Endothelial cell of umbilical vein (primary cell): ENCODE measurements around the gene NLRP4. TPM values are rescaled to one million over a fixed set of nuclear protein-coding genes. Genes with fewer than 3 reads are reported as not detected.

Experiments
- BruUV-seq: library from RNA; stranded (reverse); fragments of 400-500 nt; replicated peaks from 2 replicates; lab custom pipeline; 2021; lab: Mats Ljungman, UMichigan
- CTCF ChIA-PET: fragments of 300-600, 350-600 bp; sonication (Branson Sonifier 250); formaldehyde crosslinking; loops from one replicate; lab custom pipeline; 2021; ENCODE audit warnings: antibody characterized with exemption, inconsistent platforms; lab: Charles Lee
- POLR2A ChIA-PET: fragments of 300-600, 350-600 bp; sonication (Branson Sonifier 250); formaldehyde crosslinking; loops from one replicate; lab custom pipeline; 2021; ENCODE audit warnings: antibody characterized with exemption, inconsistent platforms; lab: Charles Lee
- DNase-seq: peaks from one replicate; pipeline ENCODE4 v3.0.0-alpha.2; 2011; ENCODE audit warnings: low read depth, low spot score
- FAIRE-seq: peaks from 2 replicates; lab custom pipeline; 2011; peaks lifted over from hg19 to GRCh38; lab: Jason Lieb, UNC
- H2AFZ ChIP-seq: 2 replicates; pipeline ENCODE4 v1.6.0; 2012; ENCODE audit warnings: low read depth, low read length, control low read depth, inconsistent platforms
- H3K27ac ChIP-seq: 2 replicates; pipeline ENCODE4 v1.5.1; 2011; ENCODE audit warnings: low read depth, mild to moderate bottlenecking, control low read depth, low read length, moderate library complexity; ENCODE audit not compliant: insufficient read depth
- H3K27me3 ChIP-seq, 2 experiments: 2 replicates each; pipeline versions ENCODE4 v1.6.0 to v1.6.1; 2011; ENCODE audit warnings: low read length in 2 of 2, mixed read lengths in 1 of 2; ENCODE audit not compliant: control insufficient read depth in 2 of 2, insufficient read depth in 2 of 2
- H3K36me3 ChIP-seq, 2 experiments: 2 replicates in 1 of 2; 3 replicates in 1 of 2; pipeline ENCODE4 v1.5.1; 2011; ENCODE audit warnings: low read length in 2 of 2, mild to moderate bottlenecking in 1 of 2, moderate library complexity in 1 of 2; ENCODE audit not compliant: control insufficient read depth in 2 of 2, insufficient read depth in 2 of 2; ENCODE audit errors: extremely low read depth in 1 of 2
- H3K4me1 ChIP-seq: 3 replicates; pipeline ENCODE4 v1.5.1; 2011; ENCODE audit warnings: mild to moderate bottlenecking, low read length; ENCODE audit not compliant: control insufficient read depth, insufficient read depth; ENCODE audit errors: extremely low read depth
- H3K4me2 ChIP-seq: 2 replicates; pipeline ENCODE4 v1.6.1; 2011; ENCODE audit warnings: low read length, control low read depth, mixed read lengths; ENCODE audit not compliant: insufficient read depth
- H3K4me3 ChIP-seq, 3 experiments: fragments of 200-600 bp in 1 of 3; sonication (generic), shearing (Covaris generic) in 1 of 3; replicated peaks in 1 of 3; 2 replicates each; pipeline ENCODE4 v1.5.1; 2011 to 2016; ENCODE audit warnings: control low read depth in 3 of 3, low read length in 3 of 3, mild to moderate bottlenecking in 2 of 3, inconsistent platforms in 1 of 3, low read depth in 1 of 3, moderate library complexity in 1 of 3; ENCODE audit not compliant: insufficient read depth in 1 of 3
- H3K79me2 ChIP-seq: 2 replicates; pipeline ENCODE4 v1.6.0; 2012; ENCODE audit warnings: low read length, inconsistent platforms; ENCODE audit not compliant: control insufficient read depth, insufficient read depth
- H3K9ac ChIP-seq: replicated peaks from 2 replicates; pipeline ENCODE3; 2011; ENCODE audit warnings: low read length, control low read depth; ENCODE audit not compliant: insufficient read depth; ENCODE audit errors: extremely low read depth
- H3K9me1 ChIP-seq: replicated peaks from 3 replicates; pipeline ENCODE4 v1.6.0; 2011; ENCODE audit warnings: mild to moderate bottlenecking, low read length; ENCODE audit not compliant: control insufficient read depth, insufficient read depth; ENCODE audit errors: extremely low read depth
- H3K9me3 ChIP-seq: replicated peaks from 2 replicates; pipeline ENCODE4 v1.5.1; 2012; ENCODE audit warnings: low read length, inconsistent platforms; ENCODE audit not compliant: control insufficient read depth, insufficient read depth
- H4K20me1 ChIP-seq: replicated peaks from 2 replicates; pipeline ENCODE3; 2011; ENCODE audit warnings: mild to moderate bottlenecking, low read length; ENCODE audit not compliant: control insufficient read depth, insufficient read depth; ENCODE audit errors: extremely low read depth
- CTCF ChIP-seq, 2 donors: IDR thresholded peaks; 1 replicate in 1 of 2; 2 replicates in 1 of 2; pipeline ENCODE4 v1.5.1; 2011; ENCODE audit warnings: low read length in 2 of 2, mild to moderate bottlenecking in 2 of 2, moderate library complexity in 2 of 2, control low read depth in 1 of 2, inconsistent platforms in 1 of 2, low read depth in 1 of 2; ENCODE audit not compliant: insufficient read depth in 1 of 2; ENCODE audit errors: extremely low read depth in 1 of 2
- EZH2 ChIP-seq: IDR thresholded peaks from 2 replicates; pipeline ENCODE4 v1.6.1; 2012; ENCODE audit warnings: borderline replicate concordance, low read depth, mild to moderate bottlenecking, moderate library complexity, low read length, inconsistent platforms; ENCODE audit not compliant: severe bottlenecking
- JUN ChIP-seq: IDR thresholded peaks from 2 replicates; pipeline ENCODE4 v1.6.1; 2011; ENCODE audit warnings: borderline replicate concordance, low read depth; ENCODE audit not compliant: insufficient read length, insufficient read depth
- MAX ChIP-seq: IDR thresholded peaks from 2 replicates; pipeline ENCODE4 v1.6.1; 2011; ENCODE audit not compliant: insufficient read depth, insufficient read length
- MYC ChIP-seq: IDR thresholded peaks from one replicate; pipeline ENCODE4 v1.6.1; 2011; ENCODE audit warnings: mild to moderate bottlenecking, low read depth, low read length
- dilution Hi-C: fragments of 300-500 bp; cut with MboI; formaldehyde crosslinking; loops from one replicate; pipeline ENCODE4 v1.15.0; 2019; ENCODE audit warnings: low sequenced_read_pairs; ENCODE audit not compliant: extremely low pct_ligation_motif_present
- intact Hi-C: fragments of 100-400 bp; cut with micrococcal nuclease; formaldehyde crosslinking; loops from one replicate; pipeline ENCODE4 v1.10.0; 2022
- polyA plus RNA-seq, 4 experiments: library from polyadenylated mRNA; depleted of rRNA in 3 of 4; stranded (reverse) in 3 of 4; unstranded in 1 of 4; fragments of >200 nt; gene quantifications; 2 replicates each; pipeline versions ENCODE4 v1.2.1 to v1.2.3, GENCODE V29; 2011 to 2012; ENCODE audit warnings: missing spikeins in 1 of 4
- total RNA-seq: library from RNA; stranded (reverse); gene quantifications from 2 replicates; pipeline ENCODE4 v1.2.3, GENCODE V29; 2021

The NLRP4 gene
- total and polyA plus RNA-seq, 2 donors (not counting 3 experiments of a cell fraction or from before 2014, with no cell fraction given) = not detected

- Histone ChIP-seq H3K4me3 (no peak overlapping the region), H3K36me3 (no peaks in the 10 kb centered on the region), H2AFZ (peak overlapping the region; percentile 19), H4K20me1 (no peaks in the 10 kb centered on the region), H3K9me1 (no peaks in the 10 kb centered on the region), H3K4me1 (no peaks in the 10 kb centered on the region), H3K27me3 (no peaks in the 10 kb centered on the region), H3K27ac (no peak overlapping the region), H3K79me2 (no peaks in the 10 kb centered on the region), H3K4me2 (no peak overlapping the region), H3K9me3 (peaks cover 2% of the 10 kb centered on the region), H3K9ac (no peak overlapping the region)
- BruUV-seq = no TSS peak
- DNase-seq = peak; percentile 43
- ChIA-PET CTCF (interaction anchor here (0.7 to 6.8 kb wide), 7 partner anchors 106 to 668 kb away, joined by 3 to 86 read pairs (median 4); partner anchors contain the start of gene ZNF784), POLR2A (no interaction called here)
- no peak for TF ChIP-seq JUN
- TF ChIP-seq CTCF (IDR thresholded peaks at IDR 0.05; ENCODE audit: extremely low read depth in 1 of 2, insufficient read depth in 1 of 2, low read depth in 1 of 2, low read length in 2 of 2) = peak; percentile 36 to 42
- peak; percentile 43 for TF ChIP-seq MAX
- intact Hi-C loops (no loop called here), dilution Hi-C loops (no loop called here)
- FAIRE-seq = peak; percentile 47
Measured at GRCh38 chr19:55809381-55810058, 26.8 kb upstream of the NLRP4 start.

GRCh38 chr19:55811340-55811739, 25.0 kb upstream of the NLRP4 start:
- H3K4me3 ChIP-seq = no peak overlapping the region
- no peak for FAIRE-seq
- intact Hi-C loops = no loop called here
- TF ChIP-seq MYC = no peak
- TF ChIP-seq EZH2 = no peak
- H3K9me3 ChIP-seq = no peaks in the 10 kb centered on the region
- H3K4me2 ChIP-seq = no peak overlapping the region
- CTCF ChIA-PET = interaction anchor here (6.8 kb wide), 1 partner anchor 179 kb away, joined by 86 read pairs; no protein-coding TSS in a partner anchor
- no peak overlapping the region for H2AFZ ChIP-seq
- POLR2A ChIA-PET = no interaction called here
- no peaks in the 10 kb centered on the region for H3K4me1 ChIP-seq
- BruUV-seq = no TSS peak
- H3K27ac ChIP-seq = no peak overlapping the region
- DNase-seq = no peak
- H3K9me1 ChIP-seq = no peaks in the 10 kb centered on the region
- no peaks in the 10 kb centered on the region for H3K79me2 ChIP-seq
- no peaks in the 10 kb centered on the region for H3K36me3 ChIP-seq
- H4K20me1 ChIP-seq = no peaks in the 10 kb centered on the region
- dilution Hi-C loops = no loop called here
- H3K27me3 ChIP-seq = no peaks in the 10 kb centered on the region
- no peak overlapping the region for H3K9ac ChIP-seq
